WTC11 (cell line): Measurements from ENCODE around the gene GDPGP1. TPM values are rescaled to one million over a fixed set of nuclear protein-coding genes. Genes with fewer than 3 reads are reported as not detected.
A peak's percentile ranks its signal among the peaks of the same experiment; 100 is the strongest.

Experiments
- ATAC-seq: fragments of 200-7000 bp; cut with Tn5 transposase; 2 replicates; pipeline ENCODE4 v1.10.0; 2021; ENCODE audit warnings: mild to moderate bottlenecking, moderate library complexity
- CTCF ChIA-PET: fragments of 300-600 bp; sonication (Branson Sonifier 250); formaldehyde crosslinking; loops from one replicate; lab custom pipeline; 2021; ENCODE audit warnings: antibody characterized with exemption; lab: Charles Lee
- POLR2A ChIA-PET: fragments of 350-600 bp; sonication (Branson Sonifier 250); formaldehyde crosslinking; loops from one replicate; lab custom pipeline; 2021; ENCODE audit warnings: antibody characterized with exemption; lab: Charles Lee
- DNase-seq: peaks from one replicate; pipeline ENCODE4 v3.0.0; 2021; ENCODE audit warnings: low spot score
- H3K27ac Mint-ChIP-seq: 2 replicates; pipeline ENCODE4 v1.8.0; 2021; ENCODE audit warnings: mixed read lengths
- H3K27me3 Mint-ChIP-seq: 2 replicates; pipeline ENCODE4 v1.8.0; 2021; ENCODE audit warnings: low read depth, mild to moderate bottlenecking, moderate library complexity, mixed read lengths
- H3K36me3 Mint-ChIP-seq: 2 replicates; pipeline ENCODE4 v1.8.0; 2021; ENCODE audit warnings: mixed read lengths
- H3K4me1 Mint-ChIP-seq: 2 replicates; pipeline ENCODE4 v1.8.0; 2022; ENCODE audit warnings: mixed read lengths
- H3K4me3 Mint-ChIP-seq: 2 replicates; pipeline ENCODE4 v1.8.0; 2021; ENCODE audit warnings: mild to moderate bottlenecking, moderate library complexity, mixed read lengths
- H3K9me3 Mint-ChIP-seq: 2 replicates; pipeline ENCODE4 v1.8.0; 2021; ENCODE audit warnings: mixed read lengths
- AR ChIP-seq: fragments of 250-450 bp; sonication (Bioruptor Pico); IDR thresholded peaks from 2 replicates; pipeline ENCODE4 v1.9.0; 2021; ENCODE audit warnings: mild to moderate bottlenecking
- ATF2 ChIP-seq: sonication (generic); formaldehyde crosslinking; IDR thresholded peaks from 2 replicates; pipeline ENCODE4 v1.8.1; 2022; ENCODE audit warnings: low read depth, missing genetic modification reagents, borderline replicate concordance
- E2F5 ChIP-seq: sonication (generic); formaldehyde crosslinking; IDR thresholded peaks from 2 replicates; pipeline ENCODE4 v1.8.1; 2022; ENCODE audit warnings: mild to moderate bottlenecking, moderate library complexity, missing genetic modification reagents
- EMX1 ChIP-seq: fragments of 250-450 bp; sonication (Bioruptor Pico); IDR thresholded peaks from 2 replicates; pipeline ENCODE4 v1.8.0; 2021; ENCODE audit warnings: mild to moderate bottlenecking
- ESRRA ChIP-seq: sonication (generic); formaldehyde crosslinking; IDR thresholded peaks from 2 replicates; pipeline ENCODE4 v1.8.1; 2022; ENCODE audit warnings: mild to moderate bottlenecking, missing genetic modification reagents, borderline replicate concordance
- GABPB1 ChIP-seq: sonication (generic); formaldehyde crosslinking; IDR thresholded peaks from 2 replicates; pipeline ENCODE4 v1.8.1; 2023; ENCODE audit warnings: mild to moderate bottlenecking, missing genetic modification reagents
- JUN ChIP-seq: sonication (generic); formaldehyde crosslinking; IDR thresholded peaks from 2 replicates; pipeline ENCODE4 v1.8.0; 2023; ENCODE audit warnings: mild to moderate bottlenecking, missing genetic modification reagents
- MYBL2 ChIP-seq: sonication (generic); formaldehyde crosslinking; IDR thresholded peaks from 2 replicates; pipeline ENCODE4 v1.8.1; 2023; ENCODE audit warnings: mild to moderate bottlenecking, moderate library complexity, missing genetic modification reagents
- NFE2L1 ChIP-seq: sonication (generic); formaldehyde crosslinking; IDR thresholded peaks from 2 replicates; pipeline ENCODE4 v1.8.1; 2023; ENCODE audit warnings: missing genetic modification reagents
- NR2C2 ChIP-seq: sonication (generic); formaldehyde crosslinking; IDR thresholded peaks from 2 replicates; pipeline ENCODE4 v1.8.0; 2022; ENCODE audit warnings: mild to moderate bottlenecking, missing genetic modification reagents
- NR3C1 ChIP-seq: sonication (generic); formaldehyde crosslinking; conservative IDR thresholded peaks from 2 replicates; pipeline ENCODE4 v1.8.1; 2023; ENCODE audit warnings: low read depth, mild to moderate bottlenecking, missing genetic modification reagents
- PRDM15 ChIP-seq: sonication (generic); formaldehyde crosslinking; IDR thresholded peaks from 2 replicates; pipeline ENCODE4 v1.8.0; 2022; ENCODE audit warnings: missing genetic modification reagents
- PRRX2 ChIP-seq: fragments of 250-450 bp; sonication (Bioruptor Pico); IDR thresholded peaks from 2 replicates; pipeline ENCODE4 v1.8.0; 2021; ENCODE audit warnings: mild to moderate bottlenecking
- RELA ChIP-seq: sonication (generic); formaldehyde crosslinking; IDR thresholded peaks from 2 replicates; pipeline ENCODE4 v1.8.1; 2022; ENCODE audit warnings: missing genetic modification reagents, mild to moderate bottlenecking, borderline replicate concordance
- SP1 ChIP-seq: sonication (generic); formaldehyde crosslinking; conservative IDR thresholded peaks from 2 replicates; pipeline ENCODE4 v1.8.1; 2022; ENCODE audit warnings: missing genetic modification reagents
- TEAD1 ChIP-seq: sonication (generic); formaldehyde crosslinking; IDR thresholded peaks from 2 replicates; pipeline ENCODE4 v1.8.0; 2022; ENCODE audit warnings: mild to moderate bottlenecking, missing genetic modification reagents
- USF2 ChIP-seq: sonication (generic); formaldehyde crosslinking; IDR thresholded peaks from 2 replicates; pipeline ENCODE4 v1.8.1; 2023; ENCODE audit warnings: mild to moderate bottlenecking, missing genetic modification reagents, moderate library complexity
- ZNF263 ChIP-seq: sonication (generic); formaldehyde crosslinking; IDR thresholded peaks from 2 replicates; pipeline ENCODE4 v1.8.1; 2022; ENCODE audit warnings: low read depth, mild to moderate bottlenecking, moderate library complexity, missing genetic modification reagents
- ZNF281 ChIP-seq: sonication (generic); formaldehyde crosslinking; IDR thresholded peaks from 2 replicates; pipeline ENCODE4 v1.8.0; 2023; ENCODE audit warnings: mild to moderate bottlenecking, missing genetic modification reagents
- ZNF671 ChIP-seq: fragments of 250-450 bp; sonication (Bioruptor Pico); IDR thresholded peaks from 2 replicates; pipeline ENCODE4 v1.8.0; 2021; ENCODE audit warnings: mild to moderate bottlenecking
- total RNA-seq: library from RNA; stranded (reverse); gene quantifications from 3 replicates; pipeline ENCODE4 v1.2.3, GENCODE V29; 2021

GDPGP1 gene
- total RNA-seq, 1 experiment from 2014 or later, result 2.6 TPM

GRCh38 chr15:90234096-90234988 lies at the start of gene GDPGP1 (continued):
- TF ChIP-seq ZNF281 (no peak), E2F5 (no peak), USF2 (CRISPR knock-in tag) (no peak), NR2C2 (CRISPR knock-in tag) (no peak), PRDM15 (CRISPR knock-in tag) (no peak), ZNF671 (CRISPR knock-in tag) (no peak), PRRX2 (CRISPR knock-in tag) (no peak), NR3C1 (no peak)

- Mint-ChIP-seq H3K36me3 (no peaks in the 10 kb centered on the region), H3K27me3 (no peaks in the 10 kb centered on the region), H3K4me3 (peak overlapping the region; percentile 76), H3K9me3 (no peaks in the 10 kb centered on the region), H3K27ac (peak overlapping the region; percentile 75), H3K4me1 (peaks cover 33% of the 10 kb centered on the region)
- DNase-seq (peak; percentile 73), ATAC-seq (peak; percentile 82)
- ChIA-PET CTCF (interaction anchor here (0.8 to 3.0 kb wide), 6 partner anchors 16 to 48 kb away, joined by 3 to 7 read pairs (median 5); partner anchors contain the start of genes CIB1, GDPGP1 and SEMA4B), POLR2A (no interaction called here)
- TF ChIP-seq JUN (CRISPR knock-in tag) (no peak), NFE2L1 (CRISPR knock-in tag) (0 out of 2 replicates have a peak, but pooled peaks have one; percentile 54), ESRRA (CRISPR knock-in tag) (no peak), SP1 (peak; percentile 58), EMX1 (CRISPR knock-in tag) (no peak), MYBL2 (CRISPR knock-in tag) (0 out of 2 replicates have a peak, but pooled peaks have one; percentile 41), RELA (no peak), ZNF263 (CRISPR knock-in tag) (no peak), GABPB1 (no peak; the same call in 1 of the 2 replicates), ATF2 (CRISPR knock-in tag) (no peak), AR (CRISPR knock-in tag) (no peak), TEAD1 (CRISPR knock-in tag) (no peak)
Observed at GRCh38 chr15:90184786-90185704, 49.0 kb upstream of the GDPGP1 start.
